HG02970 (cell line): ENCODE measurements around the gene SLC9A3.
"Not testable (repeated sequence)": the region's sequence is repeated elsewhere in the genome, so short reads cannot be mapped to it uniquely, and the experiment has no call there.

Experiments used
- ATAC-seq: cut with Tn5 transposase; IDR thresholded peaks from one replicate; pipeline ENCODE4 v1.9.1; 2021; ENCODE audit warnings: mild to moderate bottlenecking, moderate library complexity, moderate number of reproducible peaks; ENCODE audit not compliant: unreplicated experiment, low FRiP score

SLC9A3 gene

GRCh38 chr5:524234-524972, at the start of gene SLC9A3:
SLC9A3 (minus strand) TSS chr5:524449.
- no peak for ATAC-seq

GRCh38 chr5:573976-574375, 49.7 kb upstream of the SLC9A3 start:
- no peak for ATAC-seq

- no peak for ATAC-seq
Measured at GRCh38 chr5:573206-573605, 49.0 kb upstream of the SLC9A3 start.

- no peak for ATAC-seq
Measured at GRCh38 chr5:572398-573019, 48.3 kb upstream of the SLC9A3 start.

- no peak for ATAC-seq
Measured at GRCh38 chr5:571791-572190, 47.5 kb upstream of the SLC9A3 start.

GRCh38 chr5:570886-571285, 46.6 kb upstream of the SLC9A3 start:
- ATAC-seq = no peak

- no peak for ATAC-seq
Measured at GRCh38 chr5:570446-570845, 46.2 kb upstream of the SLC9A3 start.

- ATAC-seq = no peak
Measured at GRCh38 chr5:569868-570361, 45.7 kb upstream of the SLC9A3 start.

GRCh38 chr5:569358-569867, 45.2 kb upstream of the SLC9A3 start:
- no peak for ATAC-seq

- ATAC-seq = no peak
Measured at GRCh38 chr5:568809-569208, 44.6 kb upstream of the SLC9A3 start.

GRCh38 chr5:568061-568781, 44.0 kb upstream of the SLC9A3 start:
- no peak for ATAC-seq

GRCh38 chr5:567664-568060, 43.4 kb upstream of the SLC9A3 start:
- no peak for ATAC-seq

- no peak for ATAC-seq
Measured at GRCh38 chr5:566636-567309, 42.5 kb upstream of the SLC9A3 start.

- no peak for ATAC-seq
Measured at GRCh38 chr5:565782-566440, 41.7 kb upstream of the SLC9A3 start.

- ATAC-seq = no peak
Measured at GRCh38 chr5:561408-561807, 37.2 kb upstream of the SLC9A3 start.

- no peak for ATAC-seq
Measured at GRCh38 chr5:560792-561166, 36.5 kb upstream of the SLC9A3 start.

GRCh38 chr5:558871-559503, 34.7 kb upstream of the SLC9A3 start:
- no peak for ATAC-seq

- no peak for ATAC-seq
Measured at GRCh38 chr5:558326-558725, 34.1 kb upstream of the SLC9A3 start.

- not testable (repeated sequence) for ATAC-seq
Measured at GRCh38 chr5:557917-558316, 33.7 kb upstream of the SLC9A3 start.
